BJ (cell line): ENCODE data around the gene KAT5. TPM values are rescaled to one million over a fixed set of nuclear protein-coding genes. Genes with fewer than 3 reads are reported as not detected.
"Not testable (repeated sequence)": the region's sequence is repeated elsewhere in the genome, so short reads cannot be mapped to it uniquely, and the experiment has no call there.

Experiments used
- CTCF ChIA-PET: fragments of 350-600 bp; formaldehyde crosslinking; extraction: SDS; loops from one replicate; lab custom pipeline; 2021; ENCODE audit warnings: antibody characterized with exemption, inconsistent platforms; lab: Yijun Ruan, JAX
- POLR2A ChIA-PET: fragments of 300-600 bp; sonication (Branson Sonifier 250); formaldehyde crosslinking; extraction: SDS; loops from one replicate; lab custom pipeline; 2021; ENCODE audit warnings: antibody characterized with exemption; lab: Charles Lee
- DNase-seq: peaks from one replicate; pipeline ENCODE4 v3.0.0-alpha.2; 2011; ENCODE audit warnings: low read depth
- H3K27me3 ChIP-seq: 2 replicates; pipeline ENCODE4 v1.6.0; 2011; ENCODE audit warnings: low read length; ENCODE audit not compliant: control insufficient read depth, insufficient read depth
- H3K36me3 ChIP-seq: 2 replicates; pipeline ENCODE4 v1.5.1; 2011; ENCODE audit warnings: low read length; ENCODE audit not compliant: control insufficient read depth, insufficient read depth
- H3K4me3 ChIP-seq: 2 replicates; pipeline ENCODE4 v1.5.1; 2011; ENCODE audit warnings: low read depth, mild to moderate bottlenecking, control low read depth, low read length
- polyA plus RNA-seq: library from polyadenylated mRNA; depleted of rRNA; stranded (reverse); fragments of >200 nt; gene quantifications from 2 replicates; pipeline ENCODE4 v1.2.3, GENCODE V29; 2011; rRNA removed
- small RNA-seq: library from RNA; depleted of rRNA; stranded (forward); fragments of <200 nt; gene quantifications from one replicate; pipeline ENCODE3, GENCODE V24; 2012; ENCODE audit warnings: low replicate concordance, low read depth; ENCODE audit not compliant: insufficient read length
- TF ChIP-seq, protein P1 (sequence below): IDR thresholded peaks from 2 replicates; pipeline ENCODE4 v1.5.1; 2011; ENCODE audit warnings: low read depth, mild to moderate bottlenecking, control low read depth, inconsistent platforms, low read length, moderate library complexity; ENCODE audit not compliant: insufficient read depth

The KAT5 gene
- polyA plus RNA-seq, 1 experiment: 50.9 TPM

DNA sequence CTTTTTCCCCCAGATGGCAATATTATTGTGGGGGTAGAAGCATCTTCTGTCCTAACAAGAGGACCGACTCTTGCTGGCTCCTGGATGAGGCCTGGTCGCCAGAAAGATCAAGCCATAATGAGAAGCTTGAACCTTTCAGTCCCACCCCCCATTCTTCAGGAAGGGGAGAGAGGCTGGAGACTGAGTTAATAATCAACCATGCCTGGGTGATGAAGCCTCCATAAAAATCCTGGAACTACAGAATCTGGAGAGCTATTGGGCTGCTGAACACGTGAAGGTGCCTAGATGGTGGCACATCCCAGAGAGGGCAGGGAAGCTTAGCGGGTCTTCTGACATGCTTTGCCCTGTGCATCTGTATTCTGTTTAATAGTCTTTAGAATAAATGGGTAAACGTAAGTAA, 52.4 kb downstream of the KAT5 start:
- TF ChIP-seq, protein P1, sequence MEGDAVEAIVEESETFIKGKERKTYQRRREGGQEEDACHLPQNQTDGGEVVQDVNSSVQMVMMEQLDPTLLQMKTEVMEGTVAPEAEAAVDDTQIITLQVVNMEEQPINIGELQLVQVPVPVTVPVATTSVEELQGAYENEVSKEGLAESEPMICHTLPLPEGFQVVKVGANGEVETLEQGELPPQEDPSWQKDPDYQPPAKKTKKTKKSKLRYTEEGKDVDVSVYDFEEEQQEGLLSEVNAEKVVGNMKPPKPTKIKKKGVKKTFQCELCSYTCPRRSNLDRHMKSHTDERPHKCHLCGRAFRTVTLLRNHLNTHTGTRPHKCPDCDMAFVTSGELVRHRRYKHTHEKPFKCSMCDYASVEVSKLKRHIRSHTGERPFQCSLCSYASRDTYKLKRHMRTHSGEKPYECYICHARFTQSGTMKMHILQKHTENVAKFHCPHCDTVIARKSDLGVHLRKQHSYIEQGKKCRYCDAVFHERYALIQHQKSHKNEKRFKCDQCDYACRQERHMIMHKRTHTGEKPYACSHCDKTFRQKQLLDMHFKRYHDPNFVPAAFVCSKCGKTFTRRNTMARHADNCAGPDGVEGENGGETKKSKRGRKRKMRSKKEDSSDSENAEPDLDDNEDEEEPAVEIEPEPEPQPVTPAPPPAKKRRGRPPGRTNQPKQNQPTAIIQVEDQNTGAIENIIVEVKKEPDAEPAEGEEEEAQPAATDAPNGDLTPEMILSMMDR: no peak
- DNase-seq: no peak
- H3K27me3 ChIP-seq: no peaks in the 10 kb centered on the region; the same call in 1 of the 2 replicates
- ChIA-PET POLR2A (no interaction called here), CTCF (interaction anchor here (1.5 to 2.2 kb wide), 2 partner anchors 15 to 53 kb away, joined by 3 to 12 read pairs; partner anchors contain the start of genes AP5B1 and KAT5)
- H3K36me3 ChIP-seq: no peaks in the 10 kb centered on the region
- no peak overlapping the region for H3K4me3 ChIP-seq

DNA sequence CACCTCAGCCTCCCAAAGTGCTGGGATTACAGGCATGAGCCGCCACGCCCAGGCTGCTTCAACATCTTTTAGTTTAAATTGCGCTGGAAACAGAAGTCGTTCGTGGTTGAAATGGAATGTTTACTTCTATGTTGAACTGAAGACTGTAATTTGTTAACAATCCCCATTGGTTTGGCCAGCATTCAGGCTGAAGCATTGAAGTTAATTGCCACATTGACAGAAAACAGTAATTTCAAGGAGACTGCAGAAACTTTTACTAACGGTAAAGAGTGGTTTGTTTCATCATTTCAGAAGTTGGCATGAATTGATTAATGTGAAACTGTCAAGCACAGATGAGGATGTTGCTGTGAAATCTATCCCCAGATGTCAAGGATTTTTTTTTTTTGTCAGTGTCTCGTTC, 54.5 kb downstream of the KAT5 start:
- TF ChIP-seq, protein P1: no peak
- no peaks in the 10 kb centered on the region; the same call in 1 of the 2 replicates for H3K27me3 ChIP-seq
- POLR2A ChIA-PET: no interaction called here
- DNase-seq: no peak
- H3K4me3 ChIP-seq: no peak overlapping the region
- CTCF ChIA-PET: interaction anchor here (0.6 to 1.6 kb wide), 5 partner anchors 10 to 24 kb away, joined by 3 to 10 read pairs (median 3); partner anchors contain the start of gene AP5B1
- peaks cover 1% of the 10 kb centered on the region; the same call in 1 of the 2 replicates for H3K36me3 ChIP-seq

DNA sequence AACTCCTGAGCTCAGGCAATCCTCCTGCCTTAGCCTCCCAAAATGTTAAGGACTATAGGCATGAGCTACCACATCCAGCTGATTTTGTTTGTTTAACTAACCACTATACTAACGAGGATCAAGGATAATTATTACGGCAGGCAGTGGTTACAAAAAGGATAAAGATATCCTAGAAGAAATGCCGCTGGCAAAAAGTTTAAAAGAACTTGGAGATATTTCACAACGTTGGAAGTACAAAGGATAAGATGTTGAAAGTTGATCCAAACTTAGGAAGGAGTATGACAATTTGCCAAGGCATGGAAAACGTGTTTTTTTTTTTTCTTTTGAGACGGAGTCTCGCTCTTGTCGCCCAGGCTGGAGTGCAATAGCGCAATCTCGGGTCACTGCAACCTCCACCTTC, 55.4 kb downstream of the KAT5 start:
- POLR2A ChIA-PET: no interaction called here

DNA sequence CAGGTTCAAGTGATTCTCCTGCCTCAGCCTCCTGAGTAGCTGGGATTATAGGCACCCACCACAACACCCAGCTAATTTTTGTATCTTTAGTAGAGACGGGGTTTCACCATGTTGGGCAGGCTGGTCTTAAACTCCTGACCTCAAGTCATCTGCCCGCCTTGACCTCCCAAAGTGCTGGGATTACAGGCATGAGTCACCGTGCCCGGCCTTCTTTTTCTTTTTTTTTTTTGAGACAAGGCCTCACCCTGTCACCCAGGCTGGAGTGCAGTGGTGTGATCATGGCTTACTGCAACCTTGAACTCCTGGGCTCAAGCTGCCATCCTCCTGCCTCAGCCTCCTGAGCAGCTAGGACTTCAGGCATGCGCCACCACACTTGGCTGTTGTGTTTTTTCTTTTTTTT, 55.8 kb downstream of the KAT5 start:
- DNase-seq, POLR2A ChIA-PET, H3K27me3 ChIP-seq, H3K4me3 ChIP-seq, H3K36me3 ChIP-seq: not testable (repeated sequence)
- CTCF ChIA-PET: interaction anchor here (1.3 to 1.6 kb wide), 2 partner anchors 8 to 13 kb away, joined by 3 to 10 read pairs; partner anchors contain the start of gene AP5B1

More for the DNA sequence above, 55.4 kb downstream of the KAT5 start:
- CTCF ChIA-PET: interaction anchor here (0.7 to 1.6 kb wide), 3 partner anchors 9 to 13 kb away, joined by 3 to 10 read pairs (median 3); partner anchors contain the start of gene AP5B1
- no peaks in the 10 kb centered on the region; the same call in 1 of the 2 replicates for H3K27me3 ChIP-seq
- H3K4me3 ChIP-seq: no peak overlapping the region
- no peak for DNase-seq
- TF ChIP-seq, protein P1: no peak
- peaks cover 1% of the 10 kb centered on the region; the same call in 1 of the 2 replicates for H3K36me3 ChIP-seq

Small RNAs within 50 kb of the gene (small RNA-seq; reads per million reads assigned to genes)
- not detected for gene RN7SL309P

Other genes with a start within 250 kb of the KAT5 start
- 924 and 1,611 TPM in 2 replicates for gene MALAT1, start 213.2 kb upstream of the KAT5 start, polyA plus RNA-seq
- 81.7 and 134 TPM in 2 replicates for gene SCYL1, start 187.2 kb upstream of the KAT5 start, polyA plus RNA-seq
- 37.9 and 77.7 TPM in 2 replicates for gene LTBP3, start 153.9 kb upstream of the KAT5 start, polyA plus RNA-seq
- 48.7 and 73.3 TPM in 2 replicates for gene ZNRD2, start 141.8 kb upstream of the KAT5 start, polyA plus RNA-seq
- 38.2 and 56.9 TPM in 2 replicates for gene FAM89B, start 139.7 kb upstream of the KAT5 start, polyA plus RNA-seq
- gene EHBP1L1, start 136.2 kb upstream of the KAT5 start, polyA plus RNA-seq: 17.9 and 30.9 TPM in 2 replicates
- 0.06 and 0.07 TPM in 2 replicates for gene KCNK7, start 116.5 kb upstream of the KAT5 start, polyA plus RNA-seq
- gene MAP3K11, start 98.0 kb upstream of the KAT5 start, polyA plus RNA-seq: 11.7 and 18.1 TPM in 2 replicates
- gene PCNX3, start 96.5 kb upstream of the KAT5 start, polyA plus RNA-seq: 9.8 and 19.7 TPM in 2 replicates
- gene SIPA1, start 74.2 kb upstream of the KAT5 start, polyA plus RNA-seq: 13.4 and 21.6 TPM in 2 replicates
- gene RELA, start 49.3 kb upstream of the KAT5 start, polyA plus RNA-seq: 27.6 and 46.2 TPM in 2 replicates
- 28.0 and 33.9 TPM in 2 replicates for gene RNASEH2C, start 8.5 kb downstream of the KAT5 start, polyA plus RNA-seq
- 4.6 and 7.5 TPM in 2 replicates for gene AP5B1, start 68.7 kb downstream of the KAT5 start, polyA plus RNA-seq
- gene OVOL1, start 74.8 kb downstream of the KAT5 start, polyA plus RNA-seq: not detected in 2 replicates
- gene SNX32, start 121.7 kb downstream of the KAT5 start, polyA plus RNA-seq: 0.13 and 0.22 TPM in 2 replicates
- 1,912 and 2,736 TPM in 2 replicates for gene CFL1, start 145.9 kb downstream of the KAT5 start, polyA plus RNA-seq
- gene MUS81, start 148.2 kb downstream of the KAT5 start, polyA plus RNA-seq: 31.1 and 63.8 TPM in 2 replicates
- gene EFEMP2, start 160.5 kb downstream of the KAT5 start, polyA plus RNA-seq: 258 and 497 TPM in 2 replicates
- gene CTSW, start 167.6 kb downstream of the KAT5 start, polyA plus RNA-seq: 0.15 and 0.21 TPM in 2 replicates
- gene FIBP, start 176.2 kb downstream of the KAT5 start, polyA plus RNA-seq: 136 and 199 TPM in 2 replicates
- gene CCDC85B, start 178.4 kb downstream of the KAT5 start, polyA plus RNA-seq: 23.7 and 33.4 TPM in 2 replicates
- 8.2 and 10.3 TPM in 2 replicates for gene FOSL1, start 188.1 kb downstream of the KAT5 start, polyA plus RNA-seq
- 49.8 and 81.9 TPM in 2 replicates for gene C11orf68, start 206.8 kb downstream of the KAT5 start, polyA plus RNA-seq
- gene DRAP1, start 207.2 kb downstream of the KAT5 start, polyA plus RNA-seq: 137 and 141 TPM in 2 replicates
- not detected in 2 replicates for gene TSGA10IP, start 233.2 kb downstream of the KAT5 start, polyA plus RNA-seq
- gene SART1, start 249.5 kb downstream of the KAT5 start, polyA plus RNA-seq: 12.0 and 13.2 TPM in 2 replicates